NCI-H1694 (cell line): Measurements from ENCODE around the gene CKMT1B.
"Not testable (repeated sequence)": the region's sequence is repeated elsewhere in the genome, so short reads cannot be mapped to it uniquely, and the experiment has no call there.

Experiments
- DNase-seq: peaks from one replicate; lab custom pipeline; 2025; lab: John Stamatoyannopoulos, UW

Gene CKMT1B

GRCh38 chr15:43638464-43639204 is 44.8 kb downstream of the CKMT1B start:
- not testable (repeated sequence) for DNase-seq
